K562 (cell line): ENCODE data around the gene PAQR6. TPM values are rescaled to one million over a fixed set of nuclear protein-coding genes. Genes with fewer than 3 reads are reported as not detected.

Experiments used
- DPF2 ChIP-seq: fragments of 450-650 bp; IDR thresholded peaks from 2 replicates; pipeline ENCODE4 v1.6.1; 2016
- FOS ChIP-seq: IDR thresholded peaks from 3 replicates; pipeline ENCODE4 v1.6.1; 2011; ENCODE audit not compliant: insufficient read length; ENCODE audit errors: extremely low read depth
- HDAC1 ChIP-seq, 2 experiments: fragments of 450-650 bp; IDR thresholded peaks; 2 replicates each; pipeline ENCODE4 v1.6.1; 2016 to 2017; ENCODE audit warnings: inconsistent platforms in 1 of 2, mild to moderate bottlenecking in 1 of 2, moderate library complexity in 1 of 2
- KDM4B ChIP-seq, 2 experiments: fragments of 450-650 bp in 1 of 2; sonication (generic) in 1 of 2; IDR thresholded peaks; 2 replicates each; pipeline ENCODE4 v1.6.1; 2016 to 2017; ENCODE audit warnings: borderline replicate concordance in 2 of 2, antibody characterized with exemption in 1 of 2, low read depth in 1 of 2, mild to moderate bottlenecking in 1 of 2
- NELFE ChIP-seq: IDR thresholded peaks from 2 replicates; pipeline ENCODE4 v1.6.1; 2011; ENCODE audit warnings: mild to moderate bottlenecking; ENCODE audit not compliant: insufficient read depth, insufficient read length
- PCBP1 ChIP-seq: fragments of 200-400 bp; formaldehyde crosslinking; IDR thresholded peaks from 2 replicates; pipeline ENCODE4 v1.6.1; 2018; ENCODE audit warnings: mild to moderate bottlenecking, low read depth, low read length; ENCODE audit not compliant: poor library complexity, severe bottlenecking
- POLR2AphosphoS2 ChIP-seq: IDR thresholded peaks from 2 replicates; pipeline ENCODE4 v1.6.1; 2012; ENCODE audit warnings: low read length, improper control_type of control experiment
- RBM17 ChIP-seq: fragments of 200-400 bp; formaldehyde crosslinking; IDR thresholded peaks from 2 replicates; pipeline ENCODE4 v1.6.1; 2017; ENCODE audit warnings: low read depth, mild to moderate bottlenecking, low read length, borderline replicate concordance
- SIX5 ChIP-seq, 2 experiments: IDR thresholded peaks; 2 replicates each; pipeline ENCODE4 v1.6.1; 2011; ENCODE audit warnings: low read length in 2 of 2, borderline replicate concordance in 1 of 2, low read depth in 1 of 2, mild to moderate bottlenecking in 1 of 2, moderate library complexity in 1 of 2; ENCODE audit not compliant: insufficient read depth in 1 of 2
- TFAM ChIP-seq: fragments of 250-450 bp; sonication (Bioruptor Pico); conservative IDR thresholded peaks from 2 replicates; pipeline ENCODE4 v1.5.0; 2021; ENCODE audit warnings: mild to moderate bottlenecking, moderate library complexity
- ZNF316 ChIP-seq: fragments of 450-650 bp; IDR thresholded peaks from 2 replicates; pipeline ENCODE4 v1.6.1; 2016
- polyA plus RNA-seq, 8 experiments: library from polyadenylated mRNA; depleted of rRNA in 4 of 8; stranded (reverse) in 5 of 8; unstranded in 3 of 8; fragments of >200 nt; fragmentation: Nextera tagmentation in 2 of 8; fragmentation: Illumina TruSeq in 1 of 8; extraction: Ambion mirVana in 2 of 8; extraction: Trizol in 1 of 8; gene quantifications; 2 replicates each; pipeline versions ENCODE4 v1.2.1 to v1.2.3, GENCODE V29; 2011 to 2014; ENCODE audit warnings: inconsistent platforms in 1 of 8, missing spikeins in 1 of 8
- total RNA-seq, 7 experiments: library from RNA; depleted of rRNA in 6 of 7; stranded (reverse); fragments of >200 nt in 6 of 7; fragmentation: Illumina TruSeq in 2 of 7; extraction: Trizol in 2 of 7; gene quantifications; 2 replicates each; pipeline versions ENCODE4 v1.2.1 to v1.2.3, GENCODE V29; 2011 to 2021; ENCODE audit warnings: low replicate concordance in 1 of 7
- TF ChIP-seq, protein P1 (sequence below), 2 experiments: IDR thresholded peaks; 2 replicates each; pipeline ENCODE4 v1.6.1; 2011; ENCODE audit warnings: borderline replicate concordance in 1 of 2, control low read depth in 1 of 2, low read depth in 1 of 2, low read length in 1 of 2, mild to moderate bottlenecking in 1 of 2, mixed read lengths in 1 of 2, moderate library complexity in 1 of 2; ENCODE audit not compliant: insufficient read depth in 1 of 2, insufficient read length in 1 of 2, poor library complexity in 1 of 2, severe bottlenecking in 1 of 2; ENCODE audit errors: extremely low read depth in 1 of 2
- TF ChIP-seq, protein P2 (sequence below): IDR thresholded peaks from 3 replicates; pipeline ENCODE4 v1.6.1; 2011; ENCODE audit warnings: borderline replicate concordance, mild to moderate bottlenecking; ENCODE audit not compliant: insufficient read length, insufficient read depth
- TF ChIP-seq, protein P3 (sequence below): fragments of 450-650 bp; formaldehyde crosslinking; IDR thresholded peaks from 2 replicates; pipeline ENCODE4 v1.4.0; 2020; ENCODE audit warnings: mild to moderate bottlenecking, moderate library complexity
- TF ChIP-seq, protein P4 (sequence below): IDR thresholded peaks from 2 replicates; pipeline ENCODE4 v1.6.1; 2011; ENCODE audit not compliant: insufficient read length; ENCODE audit errors: extremely low read depth

Gene PAQR6
- total and polyA plus RNA-seq, 9 of the 15 experiments (the other 6 are each of a cell fraction or from before 2014, with no cell fraction given): 0.07 to 1.8 (median 0.62) TPM

DNA sequence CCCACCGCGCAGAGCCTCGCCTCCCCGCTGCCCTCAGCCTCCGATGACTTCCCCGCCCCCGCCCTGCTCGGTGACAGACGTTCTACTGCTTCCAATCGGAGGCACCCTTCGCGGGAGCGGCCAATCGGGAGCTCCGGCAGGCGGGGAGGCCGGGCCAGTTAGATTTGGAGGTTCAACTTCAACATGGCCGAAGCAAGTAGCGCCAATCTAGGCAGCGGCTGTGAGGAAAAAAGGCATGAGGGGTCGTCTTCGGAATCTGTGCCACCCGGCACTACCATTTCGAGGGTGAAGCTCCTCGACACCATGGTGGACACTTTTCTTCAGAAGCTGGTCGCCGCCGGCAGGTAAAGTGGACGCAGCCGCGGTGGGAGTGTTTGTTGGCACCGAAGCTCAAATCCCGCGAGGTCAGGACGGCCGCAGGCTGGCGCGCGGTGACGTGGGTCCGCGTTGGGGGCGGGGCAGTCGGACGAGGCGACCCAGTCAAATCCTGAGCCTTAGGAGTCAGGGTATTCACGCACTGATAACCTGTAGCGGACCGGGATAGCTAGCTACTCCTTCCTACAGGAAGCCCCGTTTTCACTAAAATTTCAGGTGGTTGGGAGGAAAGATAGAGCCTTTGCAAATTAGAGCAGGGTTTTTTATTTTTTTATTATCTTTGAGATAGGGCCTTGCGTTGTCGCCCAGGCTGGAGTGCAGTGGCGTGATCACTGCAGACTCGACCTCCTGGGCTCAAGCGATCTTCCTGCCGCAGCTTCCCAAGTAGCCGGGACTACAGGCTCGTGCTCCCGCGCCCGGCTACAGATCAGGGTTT, 34.8 kb downstream of the PAQR6 start, which contains the start of gene PMF1 (continued):
- TF ChIP-seq, protein P1, sequence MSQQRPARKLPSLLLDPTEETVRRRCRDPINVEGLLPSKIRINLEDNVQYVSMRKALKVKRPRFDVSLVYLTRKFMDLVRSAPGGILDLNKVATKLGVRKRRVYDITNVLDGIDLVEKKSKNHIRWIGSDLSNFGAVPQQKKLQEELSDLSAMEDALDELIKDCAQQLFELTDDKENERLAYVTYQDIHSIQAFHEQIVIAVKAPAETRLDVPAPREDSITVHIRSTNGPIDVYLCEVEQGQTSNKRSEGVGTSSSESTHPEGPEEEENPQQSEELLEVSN (IDR thresholded peaks at IDR 0.05; ENCODE audit: borderline replicate concordance in 1 of 2, extremely low read depth in 1 of 2, insufficient read depth in 1 of 2, insufficient read length in 1 of 2, low read depth in 1 of 2, low read length in 1 of 2, poor library complexity in 1 of 2, severe bottlenecking in 1 of 2): peak in 1 of 2 experiments; percentile 52
- TF ChIP-seq SIX5 (IDR thresholded peaks at IDR 0.05; ENCODE audit: borderline replicate concordance in 1 of 2, insufficient read depth in 1 of 2, low read depth in 1 of 2, low read length in 2 of 2) (no peak; a peak in 1 of 4 replicates), PCBP1 (no peak), NELFE (no peak), RBM17 (no peak), HDAC1 (IDR thresholded peaks at IDR 0.05) (0 out of 4 replicates have a peak, but pooled peaks of 1 of the 2 experiments have one; percentile 24), FOS (peak; percentile 95), TFAM (CRISPR knock-in tag) (no peak), ZNF316 (no peak), POLR2AphosphoS2 (peak; percentile 94), DPF2 (peak; percentile 46), KDM4B (IDR thresholded peaks at IDR 0.05; ENCODE audit: borderline replicate concordance in 2 of 2, low read depth in 1 of 2) (no peak)
- TF ChIP-seq, protein P2, sequence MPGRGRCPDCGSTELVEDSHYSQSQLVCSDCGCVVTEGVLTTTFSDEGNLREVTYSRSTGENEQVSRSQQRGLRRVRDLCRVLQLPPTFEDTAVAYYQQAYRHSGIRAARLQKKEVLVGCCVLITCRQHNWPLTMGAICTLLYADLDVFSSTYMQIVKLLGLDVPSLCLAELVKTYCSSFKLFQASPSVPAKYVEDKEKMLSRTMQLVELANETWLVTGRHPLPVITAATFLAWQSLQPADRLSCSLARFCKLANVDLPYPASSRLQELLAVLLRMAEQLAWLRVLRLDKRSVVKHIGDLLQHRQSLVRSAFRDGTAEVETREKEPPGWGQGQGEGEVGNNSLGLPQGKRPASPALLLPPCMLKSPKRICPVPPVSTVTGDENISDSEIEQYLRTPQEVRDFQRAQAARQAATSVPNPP: no peak
- TF ChIP-seq, protein P3, sequence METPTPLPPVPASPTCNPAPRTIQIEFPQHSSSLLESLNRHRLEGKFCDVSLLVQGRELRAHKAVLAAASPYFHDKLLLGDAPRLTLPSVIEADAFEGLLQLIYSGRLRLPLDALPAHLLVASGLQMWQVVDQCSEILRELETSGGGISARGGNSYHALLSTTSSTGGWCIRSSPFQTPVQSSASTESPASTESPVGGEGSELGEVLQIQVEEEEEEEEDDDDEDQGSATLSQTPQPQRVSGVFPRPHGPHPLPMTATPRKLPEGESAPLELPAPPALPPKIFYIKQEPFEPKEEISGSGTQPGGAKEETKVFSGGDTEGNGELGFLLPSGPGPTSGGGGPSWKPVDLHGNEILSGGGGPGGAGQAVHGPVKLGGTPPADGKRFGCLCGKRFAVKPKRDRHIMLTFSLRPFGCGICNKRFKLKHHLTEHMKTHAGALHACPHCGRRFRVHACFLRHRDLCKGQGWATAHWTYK: peak; percentile 47; the same call in 1 of the 2 replicates
- TF ChIP-seq, protein P4, sequence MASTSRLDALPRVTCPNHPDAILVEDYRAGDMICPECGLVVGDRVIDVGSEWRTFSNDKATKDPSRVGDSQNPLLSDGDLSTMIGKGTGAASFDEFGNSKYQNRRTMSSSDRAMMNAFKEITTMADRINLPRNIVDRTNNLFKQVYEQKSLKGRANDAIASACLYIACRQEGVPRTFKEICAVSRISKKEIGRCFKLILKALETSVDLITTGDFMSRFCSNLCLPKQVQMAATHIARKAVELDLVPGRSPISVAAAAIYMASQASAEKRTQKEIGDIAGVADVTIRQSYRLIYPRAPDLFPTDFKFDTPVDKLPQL: peak; percentile 49
